H9 (cell line): ENCODE measurements around the gene GAREM1. TPM values are rescaled to one million over a fixed set of nuclear protein-coding genes. Genes with fewer than 3 reads are reported as not detected.

Source experiments
- DNase-seq: peaks from one replicate; pipeline ENCODE4 v3.0.0-alpha.2; 2017
- H2AFZ ChIP-seq: one replicate; pipeline ENCODE4 v1.6.1; 2013; ENCODE audit warnings: mild to moderate bottlenecking, low read length, control low read depth, moderate library complexity
- H2AK5ac ChIP-seq: 2 replicates; pipeline ENCODE4 v1.6.1; 2013; ENCODE audit warnings: low read length, control low read depth, mixed read lengths; ENCODE audit not compliant: insufficient read length
- H2BK120ac ChIP-seq: one replicate; pipeline ENCODE4 v1.6.1; 2013; ENCODE audit warnings: low read depth, mild to moderate bottlenecking, low read length, control low read depth, inconsistent platforms; ENCODE audit not compliant: poor library complexity, severe bottlenecking
- H2BK12ac ChIP-seq: 2 replicates; pipeline ENCODE4 v1.6.1; 2013; ENCODE audit warnings: low read length, control low read depth, mixed read lengths, low read depth; ENCODE audit not compliant: insufficient read length
- H2BK15ac ChIP-seq: 2 replicates; pipeline ENCODE4 v1.6.1; 2013; ENCODE audit warnings: low read depth, low read length, control low read depth
- H2BK20ac ChIP-seq: one replicate; pipeline ENCODE4 v1.6.1; 2013; ENCODE audit warnings: low read depth, mild to moderate bottlenecking, low read length, control low read depth, inconsistent platforms; ENCODE audit not compliant: poor library complexity, severe bottlenecking
- H2BK5ac ChIP-seq: 2 replicates; pipeline ENCODE4 v1.6.1; 2013; ENCODE audit warnings: low read length, control low read depth, mixed read lengths; ENCODE audit not compliant: insufficient read length
- H3K14ac ChIP-seq: 2 replicates; pipeline ENCODE4 v1.6.1; 2013; ENCODE audit warnings: low read length, control low read depth; ENCODE audit not compliant: insufficient read depth
- H3K18ac ChIP-seq: 2 replicates; pipeline ENCODE4 v1.6.1; 2013; ENCODE audit warnings: low read depth, mild to moderate bottlenecking, mixed read lengths, low read length, control low read depth; ENCODE audit not compliant: insufficient read length
- H3K23ac ChIP-seq: 2 replicates; pipeline ENCODE4 v1.6.1; 2013; ENCODE audit warnings: low read length, control low read depth, mixed read lengths, low read depth; ENCODE audit not compliant: insufficient read length
- H3K23me2 ChIP-seq: 2 replicates; pipeline ENCODE4 v1.6.1; 2013; ENCODE audit warnings: low read depth, mild to moderate bottlenecking, mixed read lengths, low read length, control low read depth; ENCODE audit not compliant: insufficient read length, poor library complexity, severe bottlenecking
- H3K27ac ChIP-seq: 2 replicates; pipeline ENCODE4 v1.5.1; 2013; ENCODE audit warnings: low read length, control low read depth, mixed read lengths, low read depth; ENCODE audit not compliant: insufficient read length
- H3K27me3 ChIP-seq: 2 replicates; pipeline ENCODE4 v1.6.1; 2013; ENCODE audit warnings: low read length, control low read depth, inconsistent platforms; ENCODE audit not compliant: insufficient read depth
- H3K4ac ChIP-seq: 2 replicates; pipeline ENCODE4 v1.6.1; 2013; ENCODE audit warnings: low read depth, mild to moderate bottlenecking, control low read depth, inconsistent platforms, low read length, moderate library complexity
- H3K4me1 ChIP-seq: 2 replicates; pipeline ENCODE4 v1.6.1; 2013; ENCODE audit warnings: low read length, control low read depth, inconsistent platforms; ENCODE audit not compliant: insufficient read depth
- H3K4me2 ChIP-seq: 2 replicates; pipeline ENCODE4 v1.6.1; 2013; ENCODE audit warnings: low read length, control low read depth, mixed read lengths; ENCODE audit not compliant: insufficient read length, insufficient read depth
- H3K56ac ChIP-seq: 2 replicates; pipeline ENCODE4 v1.6.1; 2013; ENCODE audit warnings: low read depth, mild to moderate bottlenecking, mixed read lengths, low read length, control low read depth; ENCODE audit not compliant: insufficient read length
- H3K79me1 ChIP-seq: 2 replicates; pipeline ENCODE4 v1.6.1; 2013; ENCODE audit warnings: low read depth, mild to moderate bottlenecking, moderate library complexity, low read length, control low read depth, inconsistent platforms; ENCODE audit not compliant: insufficient read depth, poor library complexity, severe bottlenecking
- H3K79me2 ChIP-seq: 2 replicates; pipeline ENCODE4 v1.6.1; 2013; ENCODE audit warnings: low read length, control low read depth, inconsistent platforms; ENCODE audit not compliant: insufficient read depth
- H3K9ac ChIP-seq: 2 replicates; pipeline ENCODE4 v1.6.1; 2013; ENCODE audit warnings: low read length, control low read depth, mixed read lengths; ENCODE audit not compliant: insufficient read length; ENCODE audit errors: extremely low read depth
- H3K9me3 ChIP-seq: one replicate; pipeline ENCODE4 v1.6.1; 2013; ENCODE audit warnings: low read depth, low read length, inconsistent platforms; ENCODE audit not compliant: control insufficient read depth
- H3T11ph ChIP-seq: one replicate; pipeline ENCODE4 v1.6.1; 2013; ENCODE audit warnings: mild to moderate bottlenecking, low read length, control low read depth, inconsistent platforms
- H4K20me1 ChIP-seq: one replicate; pipeline ENCODE4 v1.6.1; 2013; ENCODE audit not compliant: control insufficient read depth, insufficient read length, insufficient read depth
- H4K5ac ChIP-seq: 2 replicates; pipeline ENCODE4 v1.6.1; 2013; ENCODE audit warnings: low read depth, mild to moderate bottlenecking, mixed read lengths, low read length, control low read depth; ENCODE audit not compliant: insufficient read length
- H4K8ac ChIP-seq: replicated peaks from 2 replicates; pipeline ENCODE4 v1.6.1; 2013; ENCODE audit warnings: low read length, control low read depth, mixed read lengths, low read depth; ENCODE audit not compliant: insufficient read length
- H4K91ac ChIP-seq: 2 replicates; pipeline ENCODE4 v1.6.1; 2013; ENCODE audit warnings: low read depth, mild to moderate bottlenecking, moderate library complexity, mixed read lengths, low read length, control low read depth; ENCODE audit not compliant: insufficient read length
- H3K27ac Mint-ChIP-seq, 3 experiments: 2 replicates in 2 of 3; 3 replicates in 1 of 3; pipeline ENCODE4 v1.8.0; 2020 to 2021; ENCODE audit warnings: mixed read lengths in 3 of 3, mild to moderate bottlenecking in 1 of 3, moderate library complexity in 1 of 3
- H3K27me3 Mint-ChIP-seq: 2 replicates; pipeline ENCODE4 v1.8.0; 2021; ENCODE audit warnings: low read depth, mild to moderate bottlenecking, moderate library complexity, mixed read lengths
- H3K36me3 Mint-ChIP-seq, 3 experiments: 2 replicates in 2 of 3; 3 replicates in 1 of 3; pipeline ENCODE4 v1.8.0; 2020 to 2021; ENCODE audit warnings: low read depth in 3 of 3, mixed read lengths in 3 of 3; ENCODE audit not compliant: insufficient read depth in 1 of 3
- H3K4me1 Mint-ChIP-seq, 2 experiments: 2 replicates each; pipeline ENCODE4 v1.8.0; 2020; ENCODE audit warnings: mixed read lengths in 2 of 2
- H3K4me3 Mint-ChIP-seq, 2 experiments: 2 replicates in 1 of 2; 3 replicates in 1 of 2; pipeline ENCODE4 v1.8.0; 2020 to 2021; ENCODE audit warnings: mild to moderate bottlenecking in 2 of 2, mixed read lengths in 2 of 2, moderate library complexity in 1 of 2
- H3K9me3 Mint-ChIP-seq, 2 experiments: 2 replicates in 1 of 2; 3 replicates in 1 of 2; pipeline ENCODE4 v1.8.0; 2020; ENCODE audit warnings: mild to moderate bottlenecking in 2 of 2, mixed read lengths in 2 of 2, moderate library complexity in 1 of 2
- WGBS: extraction: QIAGEN DNeasy Blood & Tissue Kit; methylation state at CpG from one replicate; pipeline ENCODE4 v1.1.7; 2013; ENCODE audit warnings: missing lambda C conversion rate, low lambda C conversion rate, mixed read lengths; ENCODE audit not compliant: insufficient read length; ENCODE audit errors: extremely low coverage; 5-methylcytosine and 5-hydroxymethylcytosine counted together
- total RNA-seq: library from RNA; stranded (reverse); gene quantifications from 2 replicates; pipeline ENCODE4 v1.2.1, GENCODE V29; 2021
- TF ChIP-seq, protein P1 (sequence below): fragments of 200-600 bp; sonication (generic); conservative IDR thresholded peaks from 3 replicates; pipeline ENCODE4 v1.8.0; 2021; ENCODE audit warnings: antibody characterized with exemption, mild to moderate bottlenecking

The GAREM1 gene
- total RNA-seq, 1 experiment from 2014 or later: 4.4 TPM

DNA sequence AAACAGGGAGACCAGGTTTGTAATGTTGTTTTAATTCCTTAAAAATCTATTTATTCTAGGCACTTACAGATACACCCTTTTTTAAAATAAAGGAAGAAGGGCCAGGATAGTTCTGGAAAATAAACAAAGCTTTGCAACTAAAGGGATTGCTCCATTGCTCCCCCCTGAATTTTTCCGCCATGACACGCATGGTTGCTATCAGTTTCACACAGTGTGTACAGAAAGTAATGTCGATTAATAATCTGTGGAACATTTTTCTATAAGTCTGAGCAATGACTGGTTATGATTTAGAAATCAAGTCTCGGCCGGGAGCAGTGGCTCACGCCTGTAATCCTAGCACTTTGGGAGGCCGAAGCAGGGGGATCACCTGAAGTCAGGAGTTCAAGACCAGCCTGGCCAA is 90.8 kb downstream of the GAREM1 start:
- Histone ChIP-seq H2BK12ac (no peak overlapping the region), H2BK20ac (no peak overlapping the region), H2AK5ac (no peak overlapping the region), H3K23ac (no peak overlapping the region), H3K23me2 (no peaks in the 10 kb centered on the region), H3K56ac (no peak overlapping the region), H3K4ac (no peak overlapping the region), H3T11ph (no peak overlapping the region), H2BK5ac (no peak overlapping the region), H2AFZ (no peak overlapping the region), H3K14ac (no peak overlapping the region), H3K9ac (no peak overlapping the region), H3K27me3 (no peaks in the 10 kb centered on the region), H3K4me2 (no peak overlapping the region), H3K4me1 (no peaks in the 10 kb centered on the region), H4K5ac (no peak overlapping the region), H3K79me1 (no peaks in the 10 kb centered on the region), H3K9me3 (no peaks in the 10 kb centered on the region), H2BK120ac (no peak overlapping the region), H4K91ac (no peak overlapping the region), H4K8ac (no peak overlapping the region), H3K27ac (no peak overlapping the region), H3K18ac (no peak overlapping the region), H4K20me1 (no peaks in the 10 kb centered on the region), H2BK15ac (no peak overlapping the region), H3K79me2 (no peaks in the 10 kb centered on the region)
- Mint-ChIP-seq H3K27me3 (no peaks in the 10 kb centered on the region), H3K4me1 (peaks cover 0 to 3% of the 10 kb centered on the region in 2 experiments; a peak in 1 of 4 replicates), H3K27ac (no peak overlapping the region), H3K4me3 (no peak overlapping the region), H3K9me3 (no peaks in the 10 kb centered on the region), H3K36me3 (no peaks in the 10 kb centered on the region; a peak in 1 of 7 replicates)
- TF ChIP-seq, protein P1, sequence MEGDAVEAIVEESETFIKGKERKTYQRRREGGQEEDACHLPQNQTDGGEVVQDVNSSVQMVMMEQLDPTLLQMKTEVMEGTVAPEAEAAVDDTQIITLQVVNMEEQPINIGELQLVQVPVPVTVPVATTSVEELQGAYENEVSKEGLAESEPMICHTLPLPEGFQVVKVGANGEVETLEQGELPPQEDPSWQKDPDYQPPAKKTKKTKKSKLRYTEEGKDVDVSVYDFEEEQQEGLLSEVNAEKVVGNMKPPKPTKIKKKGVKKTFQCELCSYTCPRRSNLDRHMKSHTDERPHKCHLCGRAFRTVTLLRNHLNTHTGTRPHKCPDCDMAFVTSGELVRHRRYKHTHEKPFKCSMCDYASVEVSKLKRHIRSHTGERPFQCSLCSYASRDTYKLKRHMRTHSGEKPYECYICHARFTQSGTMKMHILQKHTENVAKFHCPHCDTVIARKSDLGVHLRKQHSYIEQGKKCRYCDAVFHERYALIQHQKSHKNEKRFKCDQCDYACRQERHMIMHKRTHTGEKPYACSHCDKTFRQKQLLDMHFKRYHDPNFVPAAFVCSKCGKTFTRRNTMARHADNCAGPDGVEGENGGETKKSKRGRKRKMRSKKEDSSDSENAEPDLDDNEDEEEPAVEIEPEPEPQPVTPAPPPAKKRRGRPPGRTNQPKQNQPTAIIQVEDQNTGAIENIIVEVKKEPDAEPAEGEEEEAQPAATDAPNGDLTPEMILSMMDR: no peak
- no peak for DNase-seq
- no CpG with 5 or more reads among the region's 7 CpGs for WGBS
